WTC11 (cell line): ENCODE results near the gene KCNIP2. TPM values are rescaled to one million over a fixed set of nuclear protein-coding genes. Genes with fewer than 3 reads are reported as not detected.

Source experiments
- ATAC-seq: fragments of 200-7000 bp; cut with Tn5 transposase; 2 replicates; pipeline ENCODE4 v1.10.0; 2021; ENCODE audit warnings: mild to moderate bottlenecking, moderate library complexity
- CTCF ChIA-PET: fragments of 300-600 bp; sonication (Branson Sonifier 250); formaldehyde crosslinking; loops from one replicate; lab custom pipeline; 2021; ENCODE audit warnings: antibody characterized with exemption; lab: Charles Lee
- POLR2A ChIA-PET: fragments of 350-600 bp; sonication (Branson Sonifier 250); formaldehyde crosslinking; loops from one replicate; lab custom pipeline; 2021; ENCODE audit warnings: antibody characterized with exemption; lab: Charles Lee
- DNase-seq: peaks from one replicate; pipeline ENCODE4 v3.0.0; 2021; ENCODE audit warnings: low spot score
- H3K27ac Mint-ChIP-seq: 2 replicates; pipeline ENCODE4 v1.8.0; 2021; ENCODE audit warnings: mixed read lengths
- H3K27me3 Mint-ChIP-seq: 2 replicates; pipeline ENCODE4 v1.8.0; 2021; ENCODE audit warnings: low read depth, mild to moderate bottlenecking, moderate library complexity, mixed read lengths
- H3K36me3 Mint-ChIP-seq: 2 replicates; pipeline ENCODE4 v1.8.0; 2021; ENCODE audit warnings: mixed read lengths
- H3K4me1 Mint-ChIP-seq: 2 replicates; pipeline ENCODE4 v1.8.0; 2022; ENCODE audit warnings: mixed read lengths
- H3K4me3 Mint-ChIP-seq: 2 replicates; pipeline ENCODE4 v1.8.0; 2021; ENCODE audit warnings: mild to moderate bottlenecking, moderate library complexity, mixed read lengths
- H3K9me3 Mint-ChIP-seq: 2 replicates; pipeline ENCODE4 v1.8.0; 2021; ENCODE audit warnings: mixed read lengths
- CREM ChIP-seq: sonication (generic); formaldehyde crosslinking; IDR thresholded peaks from 2 replicates; pipeline ENCODE4 v1.8.1; 2022; ENCODE audit warnings: mild to moderate bottlenecking, missing genetic modification reagents, moderate library complexity
- ETV6 ChIP-seq: sonication (generic); formaldehyde crosslinking; IDR thresholded peaks from 2 replicates; pipeline ENCODE4 v1.8.1; 2022; ENCODE audit warnings: mild to moderate bottlenecking, missing genetic modification reagents
- FOXP1 ChIP-seq: sonication (generic); formaldehyde crosslinking; IDR thresholded peaks from 2 replicates; pipeline ENCODE4 v1.8.0; 2022; ENCODE audit warnings: missing genetic modification reagents, mild to moderate bottlenecking, moderate library complexity, borderline replicate concordance
- GABPB1 ChIP-seq: sonication (generic); formaldehyde crosslinking; IDR thresholded peaks from 2 replicates; pipeline ENCODE4 v1.8.1; 2023; ENCODE audit warnings: mild to moderate bottlenecking, missing genetic modification reagents
- GTF2I ChIP-seq: fragments of 250-450 bp; sonication (Bioruptor Pico); conservative IDR thresholded peaks from 2 replicates; pipeline ENCODE4 v1.4.0; 2021; ENCODE audit warnings: mild to moderate bottlenecking
- NR1H2 ChIP-seq: sonication (generic); formaldehyde crosslinking; IDR thresholded peaks from 2 replicates; pipeline ENCODE4 v1.9.0; 2021; ENCODE audit warnings: mild to moderate bottlenecking, moderate library complexity, missing genetic modification reagents
- NR2C2 ChIP-seq: sonication (generic); formaldehyde crosslinking; IDR thresholded peaks from 2 replicates; pipeline ENCODE4 v1.8.0; 2022; ENCODE audit warnings: mild to moderate bottlenecking, missing genetic modification reagents
- ZNF138 ChIP-seq: sonication (generic); formaldehyde crosslinking; conservative IDR thresholded peaks from 2 replicates; pipeline ENCODE4 v1.8.1; 2022; ENCODE audit warnings: mild to moderate bottlenecking, moderate library complexity, missing genetic modification reagents
- ZNF396 ChIP-seq: fragments of 250-450 bp; sonication (Bioruptor Pico); IDR thresholded peaks from 2 replicates; pipeline ENCODE4 v1.8.0; 2021; ENCODE audit warnings: mild to moderate bottlenecking, moderate library complexity, borderline replicate concordance
- ZNF416 ChIP-seq: fragments of 250-450 bp; sonication (Bioruptor Pico); IDR thresholded peaks from 2 replicates; pipeline ENCODE4 v1.9.0; 2021; ENCODE audit warnings: mild to moderate bottlenecking, inconsistent platforms
- ZNF423 ChIP-seq: fragments of 250-450 bp; sonication (Bioruptor Pico); IDR thresholded peaks from 2 replicates; pipeline ENCODE4 v2.1.2; 2022; ENCODE audit warnings: mild to moderate bottlenecking, moderate library complexity
- total RNA-seq: library from RNA; stranded (reverse); gene quantifications from 3 replicates; pipeline ENCODE4 v1.2.3, GENCODE V29; 2021
- TF ChIP-seq, protein P1 (sequence below): sonication (generic); formaldehyde crosslinking; conservative IDR thresholded peaks from 2 replicates; pipeline ENCODE4 v1.8.1; 2022; ENCODE audit warnings: mild to moderate bottlenecking, missing genetic modification reagents
- TF ChIP-seq, protein P2 (sequence below): sonication (generic); formaldehyde crosslinking; IDR thresholded peaks from 2 replicates; pipeline ENCODE4 v1.8.1; 2023; ENCODE audit warnings: mild to moderate bottlenecking, missing genetic modification reagents, moderate library complexity
- TF ChIP-seq, protein P3 (sequence below): fragments of 250-450 bp; sonication (Bioruptor Pico); IDR thresholded peaks from 2 replicates; pipeline ENCODE4 v1.9.0; 2021; ENCODE audit warnings: moderate library complexity, mild to moderate bottlenecking, inconsistent platforms, borderline replicate concordance
- TF ChIP-seq, protein P4 (sequence below): fragments of 250-450 bp; sonication (Bioruptor Pico); IDR thresholded peaks from 2 replicates; pipeline ENCODE4 v1.9.0; 2021; ENCODE audit warnings: mild to moderate bottlenecking
- TF ChIP-seq, protein P5 (sequence below): sonication (generic); formaldehyde crosslinking; IDR thresholded peaks from 2 replicates; pipeline ENCODE4 v1.8.0; 2022; ENCODE audit warnings: missing genetic modification reagents

The KCNIP2 gene
- total RNA-seq, 1 experiment from 2014 or later, result 5.2 TPM

DNA sequence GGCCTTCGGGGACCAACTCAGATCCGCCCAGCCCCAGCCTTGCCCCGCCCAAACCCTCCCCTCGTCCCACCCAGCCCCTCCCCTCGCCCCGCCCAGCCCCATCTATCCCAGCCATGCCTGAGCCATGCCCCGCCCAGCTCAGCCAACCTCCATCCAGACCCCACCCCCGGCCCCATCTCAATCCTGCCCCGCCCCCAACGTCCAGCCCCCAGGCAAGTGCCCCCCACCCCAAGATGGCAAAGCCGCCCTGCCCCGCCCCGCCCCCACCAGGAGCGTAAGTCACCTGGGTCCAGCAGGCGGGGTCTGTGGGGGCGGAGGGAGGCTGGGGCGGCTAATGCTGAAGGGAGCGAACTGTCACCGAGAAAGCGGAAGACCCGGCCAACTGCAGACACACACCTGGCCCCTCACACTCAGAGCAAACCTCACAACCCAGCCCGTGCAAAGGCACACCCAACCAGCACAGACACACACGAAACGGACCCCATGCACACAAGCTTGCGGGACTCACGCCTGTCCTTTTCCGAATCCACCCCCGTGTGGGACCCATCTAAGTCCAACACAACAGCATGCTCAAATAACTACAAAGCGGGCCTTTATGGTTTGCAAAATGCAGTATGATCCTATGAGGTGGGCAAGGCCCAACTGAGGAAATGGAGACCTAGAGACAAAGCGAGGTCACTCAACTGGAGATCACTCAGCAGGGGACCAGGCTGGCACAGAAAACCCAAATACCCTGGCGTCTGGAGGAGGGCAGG, 13.9 kb downstream of the KCNIP2 start (continued):
- TF ChIP-seq, protein P1, sequence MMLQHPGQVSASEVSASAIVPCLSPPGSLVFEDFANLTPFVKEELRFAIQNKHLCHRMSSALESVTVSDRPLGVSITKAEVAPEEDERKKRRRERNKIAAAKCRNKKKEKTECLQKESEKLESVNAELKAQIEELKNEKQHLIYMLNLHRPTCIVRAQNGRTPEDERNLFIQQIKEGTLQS (CRISPR knock-in tag), result no peak

DNA sequence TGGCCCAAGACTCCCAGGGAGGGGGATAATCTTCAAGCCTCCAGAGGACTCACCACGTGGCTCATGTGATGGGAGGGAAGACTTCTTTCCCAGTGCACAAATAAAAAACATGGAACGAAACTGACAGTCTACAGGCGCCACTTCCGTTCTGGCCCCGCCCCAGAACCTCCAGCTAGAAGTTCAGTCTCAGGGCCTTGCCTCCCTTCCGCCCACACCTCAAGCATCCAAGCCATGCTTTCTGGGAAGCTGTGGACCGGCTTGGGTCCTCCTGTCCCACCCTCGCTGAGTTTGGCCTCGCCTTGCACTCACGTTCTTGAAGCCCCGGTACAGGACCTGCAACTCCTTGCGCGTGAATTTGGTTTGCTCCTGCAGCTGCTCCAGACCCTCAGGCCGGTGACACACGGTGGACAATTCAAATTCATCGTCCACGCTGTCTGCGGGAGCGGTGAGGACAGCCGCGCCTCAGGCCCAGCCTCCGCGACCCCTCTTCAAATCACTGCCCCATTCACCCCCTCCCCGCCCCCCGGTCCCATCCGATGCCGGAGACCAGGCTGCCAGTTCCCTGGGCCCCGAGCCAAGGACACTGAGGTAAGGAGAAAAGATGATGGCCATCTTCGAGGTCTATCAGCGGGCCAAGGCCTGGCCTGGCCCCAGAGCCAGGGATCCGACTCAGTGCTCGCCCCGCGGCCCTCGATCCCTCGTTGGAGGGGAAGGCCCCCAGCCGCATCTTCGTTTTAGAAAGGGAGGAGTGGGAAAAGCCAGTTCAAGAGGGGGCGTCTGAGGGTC, 14.6 kb downstream of the KCNIP2 start:
- peaks cover 3% of the 10 kb centered on the region for H3K27me3 Mint-ChIP-seq

DNA sequence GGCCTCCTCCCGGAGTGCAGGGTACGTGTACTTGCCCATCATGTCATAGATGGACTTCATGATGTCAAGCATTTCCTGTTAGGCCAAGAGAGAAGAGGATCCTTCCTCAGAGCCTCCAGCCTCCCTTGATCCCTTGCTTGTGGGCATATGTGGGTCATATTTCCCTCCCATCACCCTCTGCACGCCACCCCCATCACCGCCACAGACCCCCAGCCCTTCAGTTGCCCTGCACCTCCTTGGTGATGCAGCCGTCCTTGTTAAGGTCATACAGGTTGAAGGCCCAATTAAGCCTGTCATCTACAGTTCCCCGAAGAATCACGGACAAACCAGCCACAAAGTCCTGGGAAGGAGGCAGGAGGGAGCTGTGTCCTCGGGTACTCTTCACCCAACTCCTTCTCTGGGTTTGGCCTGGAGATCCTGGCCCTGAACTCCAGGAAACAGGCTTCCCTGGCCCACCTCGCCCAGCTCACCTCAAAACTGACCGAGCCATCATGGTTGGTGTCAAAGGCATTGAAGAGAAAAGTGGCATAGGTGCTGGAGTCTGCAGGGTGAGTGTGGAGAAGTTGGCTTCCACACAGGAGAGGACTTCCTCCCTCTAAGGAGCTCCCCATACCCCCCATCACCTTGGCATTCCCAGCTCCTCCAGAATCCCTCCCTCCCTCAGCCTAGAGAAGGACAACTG, 15.5 kb downstream of the KCNIP2 start:
- no peak for DNase-seq
- Mint-ChIP-seq H3K9me3 (no peaks in the 10 kb centered on the region), H3K4me3 (no peak overlapping the region), H3K36me3 (no peaks in the 10 kb centered on the region), H3K27ac (no peak overlapping the region), H3K4me1 (peaks cover 19% of the 10 kb centered on the region), H3K27me3 (peaks cover 3% of the 10 kb centered on the region; the same call in 1 of the 2 replicates)
- ATAC-seq, result no peak
- POLR2A ChIA-PET, result interaction anchor here (2.7 kb wide), 1 partner anchor 10 kb away, joined by 30 read pairs; the partner anchor contains the start of gene OGA
- CTCF ChIA-PET, result interaction anchor here (1.0 to 5.2 kb wide), 6 partner anchors 8 to 225 kb away, joined by 4 to 64 read pairs (median 6); partner anchors contain the start of gene OGA
- TF ChIP-seq, protein P2, sequence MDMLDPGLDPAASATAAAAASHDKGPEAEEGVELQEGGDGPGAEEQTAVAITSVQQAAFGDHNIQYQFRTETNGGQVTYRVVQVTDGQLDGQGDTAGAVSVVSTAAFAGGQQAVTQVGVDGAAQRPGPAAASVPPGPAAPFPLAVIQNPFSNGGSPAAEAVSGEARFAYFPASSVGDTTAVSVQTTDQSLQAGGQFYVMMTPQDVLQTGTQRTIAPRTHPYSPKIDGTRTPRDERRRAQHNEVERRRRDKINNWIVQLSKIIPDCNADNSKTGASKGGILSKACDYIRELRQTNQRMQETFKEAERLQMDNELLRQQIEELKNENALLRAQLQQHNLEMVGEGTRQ (CRISPR knock-in tag), result no peak
- no peak for TF ChIP-seq NR1H2 (CRISPR knock-in tag)
- no peak for TF ChIP-seq CREM (CRISPR knock-in tag)
- no peak for TF ChIP-seq ETV6 (CRISPR knock-in tag)
- TF ChIP-seq, protein P3, sequence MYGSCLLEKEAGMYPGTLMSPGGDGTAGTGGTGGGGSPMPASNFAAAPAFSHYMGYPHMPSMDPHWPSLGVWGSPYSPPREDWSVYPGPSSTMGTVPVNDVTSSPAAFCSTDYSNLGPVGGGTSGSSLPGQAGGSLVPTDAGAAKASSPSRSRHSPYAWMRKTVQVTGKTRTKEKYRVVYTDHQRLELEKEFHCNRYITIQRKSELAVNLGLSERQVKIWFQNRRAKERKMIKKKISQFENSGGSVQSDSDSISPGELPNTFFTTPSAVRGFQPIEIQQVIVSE (CRISPR knock-in tag), result no peak
- no peak for TF ChIP-seq GTF2I (CRISPR knock-in tag)
- TF ChIP-seq NR2C2, result no peak
- TF ChIP-seq ZNF396, result no peak
- TF ChIP-seq ZNF423 (CRISPR knock-in tag), result no peak
- TF ChIP-seq, protein P4, sequence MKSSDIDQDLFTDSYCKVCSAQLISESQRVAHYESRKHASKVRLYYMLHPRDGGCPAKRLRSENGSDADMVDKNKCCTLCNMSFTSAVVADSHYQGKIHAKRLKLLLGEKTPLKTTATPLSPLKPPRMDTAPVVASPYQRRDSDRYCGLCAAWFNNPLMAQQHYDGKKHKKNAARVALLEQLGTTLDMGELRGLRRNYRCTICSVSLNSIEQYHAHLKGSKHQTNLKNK (CRISPR knock-in tag), result no peak
- no peak for TF ChIP-seq ZNF138 (CRISPR knock-in tag)
- TF ChIP-seq FOXP1, result no peak

More for the DNA sequence above, 14.6 kb downstream of the KCNIP2 start:
- DNase-seq (no peak), ATAC-seq (no peak; the same call in 1 of the 2 replicates)
- Mint-ChIP-seq H3K27ac (no peak overlapping the region), H3K36me3 (no peaks in the 10 kb centered on the region), H3K4me1 (peaks cover 19% of the 10 kb centered on the region), H3K9me3 (no peaks in the 10 kb centered on the region), H3K4me3 (peak overlapping the region; percentile 57)
- POLR2A ChIA-PET, result interaction anchor here (2.7 kb wide), 1 partner anchor 11 kb away, joined by 30 read pairs; the partner anchor contains the start of gene OGA
- no peak for TF ChIP-seq ETV6 (CRISPR knock-in tag)
- TF ChIP-seq, protein P5, sequence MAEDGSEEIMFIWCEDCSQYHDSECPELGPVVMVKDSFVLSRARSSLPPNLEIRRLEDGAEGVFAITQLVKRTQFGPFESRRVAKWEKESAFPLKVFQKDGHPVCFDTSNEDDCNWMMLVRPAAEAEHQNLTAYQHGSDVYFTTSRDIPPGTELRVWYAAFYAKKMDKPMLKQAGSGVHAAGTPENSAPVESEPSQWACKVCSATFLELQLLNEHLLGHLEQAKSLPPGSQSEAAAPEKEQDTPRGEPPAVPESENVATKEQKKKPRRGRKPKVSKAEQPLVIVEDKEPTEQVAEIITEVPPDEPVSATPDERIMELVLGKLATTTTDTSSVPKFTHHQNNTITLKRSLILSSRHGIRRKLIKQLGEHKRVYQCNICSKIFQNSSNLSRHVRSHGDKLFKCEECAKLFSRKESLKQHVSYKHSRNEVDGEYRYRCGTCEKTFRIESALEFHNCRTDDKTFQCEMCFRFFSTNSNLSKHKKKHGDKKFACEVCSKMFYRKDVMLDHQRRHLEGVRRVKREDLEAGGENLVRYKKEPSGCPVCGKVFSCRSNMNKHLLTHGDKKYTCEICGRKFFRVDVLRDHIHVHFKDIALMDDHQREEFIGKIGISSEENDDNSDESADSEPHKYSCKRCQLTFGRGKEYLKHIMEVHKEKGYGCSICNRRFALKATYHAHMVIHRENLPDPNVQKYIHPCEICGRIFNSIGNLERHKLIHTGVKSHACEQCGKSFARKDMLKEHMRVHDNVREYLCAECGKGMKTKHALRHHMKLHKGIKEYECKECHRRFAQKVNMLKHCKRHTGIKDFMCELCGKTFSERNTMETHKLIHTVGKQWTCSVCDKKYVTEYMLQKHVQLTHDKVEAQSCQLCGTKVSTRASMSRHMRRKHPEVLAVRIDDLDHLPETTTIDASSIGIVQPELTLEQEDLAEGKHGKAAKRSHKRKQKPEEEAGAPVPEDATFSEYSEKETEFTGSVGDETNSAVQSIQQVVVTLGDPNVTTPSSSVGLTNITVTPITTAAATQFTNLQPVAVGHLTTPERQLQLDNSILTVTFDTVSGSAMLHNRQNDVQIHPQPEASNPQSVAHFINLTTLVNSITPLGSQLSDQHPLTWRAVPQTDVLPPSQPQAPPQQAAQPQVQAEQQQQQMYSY (CRISPR knock-in tag), result peak; percentile 88
- TF ChIP-seq ZNF416 (CRISPR knock-in tag), result no peak
- TF ChIP-seq, protein P4 (CRISPR knock-in tag), result no peak
- TF ChIP-seq GABPB1 (CRISPR knock-in tag), result no peak
- TF ChIP-seq, protein P2 (CRISPR knock-in tag), result no peak
- TF ChIP-seq, all 79 proteins: peak for 1
- CTCF ChIA-PET, result interaction anchor here (0.9 to 5.2 kb wide), 8 partner anchors 10 to 226 kb away, joined by 3 to 64 read pairs (median 6); partner anchors contain the start of genes KCNIP2 and OGA
